Activated naive CD8-positive, alpha-beta T cell treated with anti-CD3 and anti-CD28 coated beads, Interleukin-2, amount 50 U/mL, for 24 hours (primary cell): Measurements from ENCODE around the gene CELA1.

Experiments
- ATAC-seq: fragments of 150-1000 bp; cut with Tn5 transposase; one replicate; pipeline ENCODE4 v1.10.0; 2021
- DNase-seq: peaks from one replicate; pipeline ENCODE4 v3.0.0; 2021
- H3K27ac Mint-ChIP-seq: one replicate; pipeline ENCODE4 v1.8.0; 2021; ENCODE audit warnings: mild to moderate bottlenecking, mixed read lengths
- H3K27me3 Mint-ChIP-seq: one replicate; pipeline ENCODE4 v1.8.0; 2021; ENCODE audit warnings: mixed read lengths
- H3K36me3 Mint-ChIP-seq: one replicate; pipeline ENCODE4 v1.8.0; 2021; ENCODE audit warnings: low read depth, mixed read lengths
- H3K4me1 Mint-ChIP-seq: one replicate; pipeline ENCODE4 v1.8.0; 2021; ENCODE audit warnings: mixed read lengths
- H3K4me3 Mint-ChIP-seq: one replicate; pipeline ENCODE4 v1.8.0; 2021; ENCODE audit warnings: mild to moderate bottlenecking, moderate library complexity, mixed read lengths
- H3K9me3 Mint-ChIP-seq: one replicate; pipeline ENCODE4 v1.8.0; 2021; ENCODE audit warnings: mixed read lengths

Gene CELA1

DNA sequence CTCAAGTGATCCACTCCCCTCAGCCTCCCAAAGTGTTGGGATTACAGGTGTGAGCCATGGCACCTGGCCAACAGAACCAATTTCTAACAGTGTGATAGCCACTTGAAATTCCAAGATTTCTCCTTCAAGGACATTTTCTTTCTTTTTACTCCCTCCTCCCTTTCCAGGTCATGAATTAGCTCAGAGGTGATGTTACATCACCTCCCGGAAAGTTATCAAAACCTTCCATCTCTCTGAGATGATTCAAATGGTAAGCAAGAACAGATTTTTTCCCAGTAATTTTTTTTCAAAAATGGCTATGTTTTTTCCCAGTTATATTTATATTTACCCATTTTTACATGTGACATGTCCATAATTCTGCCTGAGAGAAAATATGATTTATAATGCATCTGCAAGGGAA is 60.6 kb downstream of the CELA1 start:
- DNase-seq (no peak), ATAC-seq (no peak)
- H3K4me1 Mint-ChIP-seq: peaks cover 10% of the 10 kb centered on the region
- H3K9me3 Mint-ChIP-seq: no peaks in the 10 kb centered on the region
- H3K27ac Mint-ChIP-seq: no peak overlapping the region
- H3K36me3 Mint-ChIP-seq: peaks cover 22% of the 10 kb centered on the region
- no peak overlapping the region for H3K4me3 Mint-ChIP-seq
- no peaks in the 10 kb centered on the region for H3K27me3 Mint-ChIP-seq

DNA sequence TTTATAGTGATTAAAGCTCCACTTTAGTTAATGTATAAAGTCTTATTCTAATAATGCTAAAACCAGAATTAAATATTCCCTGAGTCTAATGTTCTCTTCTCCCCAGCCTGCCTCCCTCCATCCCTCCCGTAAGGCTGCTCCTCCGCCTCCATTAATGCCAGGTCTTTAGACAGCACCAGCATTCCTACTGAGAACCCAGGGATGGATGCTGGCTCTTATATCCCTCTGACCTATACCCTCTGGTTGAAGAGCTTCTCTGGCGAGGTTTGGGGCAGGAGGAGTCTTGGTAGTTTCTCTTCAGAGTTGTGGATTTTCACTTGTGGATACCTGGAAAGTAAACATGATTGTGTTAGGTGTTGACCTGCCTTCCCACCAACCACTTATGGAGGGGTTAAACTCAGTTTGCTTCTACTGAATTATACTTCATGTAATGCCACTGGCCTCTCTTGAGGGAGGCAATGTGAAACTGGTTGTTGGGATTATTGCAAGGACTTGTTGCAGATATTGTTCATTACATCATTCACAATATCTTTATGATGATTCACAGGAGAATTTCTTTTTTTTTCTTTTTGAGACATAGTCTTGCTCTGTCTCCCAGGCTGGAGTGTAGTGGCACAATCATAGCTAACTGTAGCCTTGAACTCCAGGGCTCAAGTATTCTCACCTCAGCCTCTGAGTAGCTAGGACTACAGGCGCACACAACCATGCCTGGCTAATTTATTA is 65.1 kb downstream of the CELA1 start:
- Mint-ChIP-seq H3K4me3 (no peak overlapping the region), H3K27ac (no peak overlapping the region), H3K27me3 (no peaks in the 10 kb centered on the region), H3K36me3 (peaks cover 14% of the 10 kb centered on the region), H3K9me3 (no peaks in the 10 kb centered on the region), H3K4me1 (peaks cover 9% of the 10 kb centered on the region)
- DNase-seq (no peak), ATAC-seq (no peak)
